K562 (cell line): Measurements from ENCODE around the gene WDR72. TPM values are rescaled to one million over a fixed set of nuclear protein-coding genes. Genes with fewer than 3 reads are reported as not detected.
A peak's percentile ranks its signal among the peaks of the same experiment; 100 is the strongest.

ENCODE experiments used
- polyA plus RNA-seq, 8 experiments: library from polyadenylated mRNA; depleted of rRNA in 4 of 8; stranded (reverse) in 5 of 8; unstranded in 3 of 8; fragments of >200 nt; fragmentation: Nextera tagmentation in 2 of 8; fragmentation: Illumina TruSeq in 1 of 8; extraction: Ambion mirVana in 2 of 8; extraction: Trizol in 1 of 8; gene quantifications; 2 replicates each; pipeline versions ENCODE4 v1.2.1 to v1.2.3, GENCODE V29; 2011 to 2014; ENCODE audit warnings: inconsistent platforms in 1 of 8, missing spikeins in 1 of 8
- total RNA-seq, 7 experiments: library from RNA; depleted of rRNA in 6 of 7; stranded (reverse); fragments of >200 nt in 6 of 7; fragmentation: Illumina TruSeq in 2 of 7; extraction: Trizol in 2 of 7; gene quantifications; 2 replicates each; pipeline versions ENCODE4 v1.2.1 to v1.2.3, GENCODE V29; 2011 to 2021; ENCODE audit warnings: low replicate concordance in 1 of 7
- TF ChIP-seq, protein P1 (sequence below), 2 experiments: fragments of 450-650 bp; formaldehyde crosslinking in 1 of 2; IDR thresholded peaks; 2 replicates each; pipeline versions ENCODE4 v1.4.0 to v1.6.1; 2014 to 2020; ENCODE audit warnings: mild to moderate bottlenecking in 2 of 2, borderline replicate concordance in 1 of 2, low read depth in 1 of 2

The WDR72 gene
- total and polyA plus RNA-seq, 9 of the 15 experiments (the other 6 are each of a cell fraction or from before 2014, with no cell fraction given) = 0.01 TPM; not detected in 8

GRCh38 chr15:53759411-53759931, at the start of gene WDR72 (continued):
- TF ChIP-seq, protein P1, sequence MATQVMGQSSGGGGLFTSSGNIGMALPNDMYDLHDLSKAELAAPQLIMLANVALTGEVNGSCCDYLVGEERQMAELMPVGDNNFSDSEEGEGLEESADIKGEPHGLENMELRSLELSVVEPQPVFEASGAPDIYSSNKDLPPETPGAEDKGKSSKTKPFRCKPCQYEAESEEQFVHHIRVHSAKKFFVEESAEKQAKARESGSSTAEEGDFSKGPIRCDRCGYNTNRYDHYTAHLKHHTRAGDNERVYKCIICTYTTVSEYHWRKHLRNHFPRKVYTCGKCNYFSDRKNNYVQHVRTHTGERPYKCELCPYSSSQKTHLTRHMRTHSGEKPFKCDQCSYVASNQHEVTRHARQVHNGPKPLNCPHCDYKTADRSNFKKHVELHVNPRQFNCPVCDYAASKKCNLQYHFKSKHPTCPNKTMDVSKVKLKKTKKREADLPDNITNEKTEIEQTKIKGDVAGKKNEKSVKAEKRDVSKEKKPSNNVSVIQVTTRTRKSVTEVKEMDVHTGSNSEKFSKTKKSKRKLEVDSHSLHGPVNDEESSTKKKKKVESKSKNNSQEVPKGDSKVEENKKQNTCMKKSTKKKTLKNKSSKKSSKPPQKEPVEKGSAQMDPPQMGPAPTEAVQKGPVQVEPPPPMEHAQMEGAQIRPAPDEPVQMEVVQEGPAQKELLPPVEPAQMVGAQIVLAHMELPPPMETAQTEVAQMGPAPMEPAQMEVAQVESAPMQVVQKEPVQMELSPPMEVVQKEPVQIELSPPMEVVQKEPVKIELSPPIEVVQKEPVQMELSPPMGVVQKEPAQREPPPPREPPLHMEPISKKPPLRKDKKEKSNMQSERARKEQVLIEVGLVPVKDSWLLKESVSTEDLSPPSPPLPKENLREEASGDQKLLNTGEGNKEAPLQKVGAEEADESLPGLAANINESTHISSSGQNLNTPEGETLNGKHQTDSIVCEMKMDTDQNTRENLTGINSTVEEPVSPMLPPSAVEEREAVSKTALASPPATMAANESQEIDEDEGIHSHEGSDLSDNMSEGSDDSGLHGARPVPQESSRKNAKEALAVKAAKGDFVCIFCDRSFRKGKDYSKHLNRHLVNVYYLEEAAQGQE (IDR thresholded peaks at IDR 0.05; ENCODE audit: borderline replicate concordance) = peak; percentile 30; the same call in 1 of the 2 replicates
- TF ChIP-seq, protein P1 (CRISPR knock-in tag; IDR thresholded peaks at IDR 0.05; ENCODE audit: low read depth) = no peak
